HepG2 (cell line): ENCODE measurements around the gene FAM216A. TPM values are rescaled to one million over a fixed set of nuclear protein-coding genes. Genes with fewer than 3 reads are reported as not detected.

ENCODE experiments used
- ARNTL ChIP-seq: sonication (generic); formaldehyde crosslinking; IDR thresholded peaks from 2 replicates; pipeline ENCODE4 v1.4.0; 2020; ENCODE audit warnings: mild to moderate bottlenecking, missing genetic modification reagents
- CBX1 ChIP-seq: IDR thresholded peaks from one replicate; pipeline ENCODE4 v1.6.1; 2016; ENCODE audit warnings: antibody characterized with exemption, low read depth
- EZH2 ChIP-seq: conservative IDR thresholded peaks from 2 replicates; pipeline ENCODE4 v1.6.1; 2012; ENCODE audit warnings: mild to moderate bottlenecking, low read depth, low read length, moderate library complexity
- HIVEP1 ChIP-seq: sonication (generic); formaldehyde crosslinking; IDR thresholded peaks from 2 replicates; pipeline ENCODE4 v1.4.0; 2020; ENCODE audit warnings: mild to moderate bottlenecking, missing genetic modification reagents
- KAT8 ChIP-seq: IDR thresholded peaks from 2 replicates; pipeline ENCODE4 v1.6.1; 2016; ENCODE audit warnings: missing genetic modification reagents, missing compliant biosample characterization
- NFATC3 ChIP-seq: sonication (generic); formaldehyde crosslinking; IDR thresholded peaks from 2 replicates; pipeline ENCODE4 v1.5.1; 2020; ENCODE audit warnings: mild to moderate bottlenecking, missing genetic modification reagents
- PPARG ChIP-seq: conservative IDR thresholded peaks from 2 replicates; pipeline ENCODE4 v1.6.1; 2016; ENCODE audit warnings: missing biosample characterization, missing genetic modification reagents
- YEATS2 ChIP-seq: sonication (generic); formaldehyde crosslinking; IDR thresholded peaks from 2 replicates; pipeline ENCODE4 v1.4.0; 2020; ENCODE audit warnings: missing genetic modification reagents, borderline replicate concordance
- YEATS4 ChIP-seq: sonication (generic); formaldehyde crosslinking; IDR thresholded peaks from 2 replicates; pipeline ENCODE4 v1.4.0; 2020; ENCODE audit warnings: missing genetic modification reagents, borderline replicate concordance
- ZBTB7A ChIP-seq: sonication (generic); formaldehyde crosslinking; IDR thresholded peaks from 2 replicates; pipeline ENCODE4 v1.8.0; 2022; ENCODE audit warnings: mild to moderate bottlenecking, missing genetic modification reagents
- ZNF20 ChIP-seq: sonication (generic); formaldehyde crosslinking; IDR thresholded peaks from 2 replicates; pipeline ENCODE4 v1.4.0; 2020; ENCODE audit warnings: mild to moderate bottlenecking, moderate library complexity, missing genetic modification reagents
- ZNF816 ChIP-seq: sonication (generic); formaldehyde crosslinking; IDR thresholded peaks from 2 replicates; pipeline ENCODE4 v1.8.0; 2022; ENCODE audit warnings: missing genetic modification reagents, mild to moderate bottlenecking, borderline replicate concordance
- polyA plus RNA-seq, 8 experiments: library from polyadenylated mRNA; depleted of rRNA in 3 of 8; stranded (reverse) in 7 of 8; unstranded in 1 of 8; fragments of >200 nt; fragmentation: Illumina TruSeq in 4 of 8; extraction: Trizol in 4 of 8; gene quantifications; 2 replicates each; pipeline versions ENCODE4 v1.2.1 to v1.2.3, GENCODE V29; 2011 to 2016; ENCODE audit warnings: low read depth in 4 of 8, missing spikeins in 1 of 8, mixed read lengths in 1 of 8; ENCODE audit not compliant: insufficient read depth in 1 of 8
- total RNA-seq, 5 experiments: library from RNA; depleted of rRNA; stranded (reverse); fragments of >200 nt; fragmentation: Illumina TruSeq; extraction: Trizol; gene quantifications; 2 replicates each; pipeline ENCODE4 v1.2.3, GENCODE V29; 2016; ENCODE audit warnings: low read depth in 1 of 5
- TF ChIP-seq, protein P1 (sequence below): IDR thresholded peaks from 2 replicates; pipeline ENCODE4 v1.6.1; 2016; ENCODE audit warnings: missing compliant biosample characterization, missing genetic modification reagents, borderline replicate concordance
- TF ChIP-seq, protein P2 (sequence below): sonication (generic); formaldehyde crosslinking; IDR thresholded peaks from 2 replicates; pipeline ENCODE4 v1.8.1; 2023; ENCODE audit warnings: mild to moderate bottlenecking, missing genetic modification reagents
- TF ChIP-seq, protein P3 (sequence below): sonication (generic); formaldehyde crosslinking; IDR thresholded peaks from 2 replicates; pipeline ENCODE4 v1.4.0; 2020; ENCODE audit warnings: mild to moderate bottlenecking, low read depth, missing genetic modification reagents
- TF ChIP-seq, protein P4 (sequence below): sonication (generic); formaldehyde crosslinking; IDR thresholded peaks from 2 replicates; pipeline ENCODE4 v1.4.0; 2020; ENCODE audit warnings: missing genetic modification reagents
- TF ChIP-seq, protein P5 (sequence below): sonication (generic); formaldehyde crosslinking; IDR thresholded peaks from 2 replicates; pipeline ENCODE4 v1.4.0; 2020; ENCODE audit warnings: missing genetic modification reagents
- TF ChIP-seq, protein P6 (sequence below): sonication (generic); formaldehyde crosslinking; IDR thresholded peaks from 2 replicates; pipeline ENCODE4 v1.8.0; 2022; ENCODE audit warnings: missing genetic modification reagents, mild to moderate bottlenecking, inconsistent platforms, borderline replicate concordance

Gene FAM216A
- total and polyA plus RNA-seq, 2 of the 13 experiments (the other 11 are each of a cell fraction or from before 2014, with no cell fraction given), result 20.3 to 31.2 TPM

DNA sequence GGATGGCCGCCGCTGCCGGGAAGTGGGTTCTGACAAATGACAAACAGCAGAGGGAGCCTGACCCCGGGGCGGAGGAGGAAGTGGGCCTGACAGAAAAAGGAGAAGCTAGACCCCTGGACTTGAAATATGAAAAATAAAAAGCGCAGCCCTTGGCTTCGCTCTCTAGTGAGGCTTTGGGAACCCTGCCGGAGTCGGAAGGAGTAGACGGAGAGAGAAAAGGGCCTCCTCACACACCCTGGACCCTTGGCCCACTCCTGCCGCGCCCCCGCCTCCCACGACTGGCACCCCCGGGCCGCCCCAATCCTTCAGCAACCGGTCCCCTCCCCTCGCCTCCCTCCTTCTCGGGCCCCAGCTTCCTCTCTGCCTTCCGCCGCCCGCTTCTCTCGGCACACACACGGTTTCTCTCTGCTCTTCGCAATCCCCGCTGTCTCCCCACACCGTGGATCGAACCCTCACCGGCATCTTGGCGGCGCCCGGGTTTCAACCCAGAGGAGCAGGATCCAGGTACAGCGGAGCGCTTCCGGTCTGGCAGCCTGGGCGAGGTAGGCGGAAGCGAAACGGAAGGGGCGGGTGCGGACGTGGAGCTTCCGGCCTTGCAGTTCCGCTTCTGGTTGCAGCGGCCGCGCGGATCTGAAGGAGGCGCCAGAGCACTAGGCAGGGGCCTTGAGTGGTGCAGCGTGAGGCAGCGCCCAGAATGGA, 18.7 kb upstream of the FAM216A start, which contains the start of gene ARPC3 (continued):
- TF ChIP-seq, protein P1, sequence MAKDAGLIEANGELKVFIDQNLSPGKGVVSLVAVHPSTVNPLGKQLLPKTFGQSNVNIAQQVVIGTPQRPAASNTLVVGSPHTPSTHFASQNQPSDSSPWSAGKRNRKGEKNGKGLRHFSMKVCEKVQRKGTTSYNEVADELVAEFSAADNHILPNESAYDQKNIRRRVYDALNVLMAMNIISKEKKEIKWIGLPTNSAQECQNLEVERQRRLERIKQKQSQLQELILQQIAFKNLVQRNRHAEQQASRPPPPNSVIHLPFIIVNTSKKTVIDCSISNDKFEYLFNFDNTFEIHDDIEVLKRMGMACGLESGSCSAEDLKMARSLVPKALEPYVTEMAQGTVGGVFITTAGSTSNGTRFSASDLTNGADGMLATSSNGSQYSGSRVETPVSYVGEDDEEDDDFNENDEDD (CRISPR knock-in tag), result peak; percentile 61; the same call in 1 of the 2 replicates
- TF ChIP-seq KAT8 (CRISPR knock-in tag) (peak; percentile 96), NFATC3 (CRISPR knock-in tag) (peak; percentile 91; the same call in 1 of the 2 replicates), ZNF816 (CRISPR knock-in tag) (peak; percentile 45), YEATS4 (peak; percentile 84), ZBTB7A (CRISPR knock-in tag) (no peak), HIVEP1 (peak; percentile 73), CBX1 (no peak), ARNTL (CRISPR knock-in tag) (0 out of 2 replicates have a peak, but pooled peaks have one; percentile 25), ZNF20 (CRISPR knock-in tag) (peak; percentile 65; the same call in 1 of the 2 replicates), EZH2 (no peak), PPARG (0 out of 2 replicates have a peak, but pooled peaks have one; percentile 26), YEATS2 (CRISPR knock-in tag) (peak; percentile 82; the same call in 1 of the 2 replicates)
- TF ChIP-seq, protein P2, sequence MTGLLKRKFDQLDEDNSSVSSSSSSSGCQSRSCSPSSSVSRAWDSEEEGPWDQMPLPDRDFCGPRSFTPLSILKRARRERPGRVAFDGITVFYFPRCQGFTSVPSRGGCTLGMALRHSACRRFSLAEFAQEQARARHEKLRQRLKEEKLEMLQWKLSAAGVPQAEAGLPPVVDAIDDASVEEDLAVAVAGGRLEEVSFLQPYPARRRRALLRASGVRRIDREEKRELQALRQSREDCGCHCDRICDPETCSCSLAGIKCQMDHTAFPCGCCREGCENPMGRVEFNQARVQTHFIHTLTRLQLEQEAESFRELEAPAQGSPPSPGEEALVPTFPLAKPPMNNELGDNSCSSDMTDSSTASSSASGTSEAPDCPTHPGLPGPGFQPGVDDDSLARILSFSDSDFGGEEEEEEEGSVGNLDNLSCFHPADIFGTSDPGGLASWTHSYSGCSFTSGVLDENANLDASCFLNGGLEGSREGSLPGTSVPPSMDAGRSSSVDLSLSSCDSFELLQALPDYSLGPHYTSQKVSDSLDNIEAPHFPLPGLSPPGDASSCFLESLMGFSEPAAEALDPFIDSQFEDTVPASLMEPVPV, result peak; percentile 68; the same call in 1 of the 2 replicates
- TF ChIP-seq, protein P3, sequence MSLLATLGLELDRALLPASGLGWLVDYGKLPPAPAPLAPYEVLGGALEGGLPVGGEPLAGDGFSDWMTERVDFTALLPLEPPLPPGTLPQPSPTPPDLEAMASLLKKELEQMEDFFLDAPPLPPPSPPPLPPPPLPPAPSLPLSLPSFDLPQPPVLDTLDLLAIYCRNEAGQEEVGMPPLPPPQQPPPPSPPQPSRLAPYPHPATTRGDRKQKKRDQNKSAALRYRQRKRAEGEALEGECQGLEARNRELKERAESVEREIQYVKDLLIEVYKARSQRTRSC (CRISPR knock-in tag), result no peak
- TF ChIP-seq, protein P4, sequence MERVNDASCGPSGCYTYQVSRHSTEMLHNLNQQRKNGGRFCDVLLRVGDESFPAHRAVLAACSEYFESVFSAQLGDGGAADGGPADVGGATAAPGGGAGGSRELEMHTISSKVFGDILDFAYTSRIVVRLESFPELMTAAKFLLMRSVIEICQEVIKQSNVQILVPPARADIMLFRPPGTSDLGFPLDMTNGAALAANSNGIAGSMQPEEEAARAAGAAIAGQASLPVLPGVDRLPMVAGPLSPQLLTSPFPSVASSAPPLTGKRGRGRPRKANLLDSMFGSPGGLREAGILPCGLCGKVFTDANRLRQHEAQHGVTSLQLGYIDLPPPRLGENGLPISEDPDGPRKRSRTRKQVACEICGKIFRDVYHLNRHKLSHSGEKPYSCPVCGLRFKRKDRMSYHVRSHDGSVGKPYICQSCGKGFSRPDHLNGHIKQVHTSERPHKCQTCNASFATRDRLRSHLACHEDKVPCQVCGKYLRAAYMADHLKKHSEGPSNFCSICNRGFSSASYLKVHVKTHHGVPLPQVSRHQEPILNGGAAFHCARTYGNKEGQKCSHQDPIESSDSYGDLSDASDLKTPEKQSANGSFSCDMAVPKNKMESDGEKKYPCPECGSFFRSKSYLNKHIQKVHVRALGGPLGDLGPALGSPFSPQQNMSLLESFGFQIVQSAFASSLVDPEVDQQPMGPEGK, result peak; percentile 70
- TF ChIP-seq, protein P5, sequence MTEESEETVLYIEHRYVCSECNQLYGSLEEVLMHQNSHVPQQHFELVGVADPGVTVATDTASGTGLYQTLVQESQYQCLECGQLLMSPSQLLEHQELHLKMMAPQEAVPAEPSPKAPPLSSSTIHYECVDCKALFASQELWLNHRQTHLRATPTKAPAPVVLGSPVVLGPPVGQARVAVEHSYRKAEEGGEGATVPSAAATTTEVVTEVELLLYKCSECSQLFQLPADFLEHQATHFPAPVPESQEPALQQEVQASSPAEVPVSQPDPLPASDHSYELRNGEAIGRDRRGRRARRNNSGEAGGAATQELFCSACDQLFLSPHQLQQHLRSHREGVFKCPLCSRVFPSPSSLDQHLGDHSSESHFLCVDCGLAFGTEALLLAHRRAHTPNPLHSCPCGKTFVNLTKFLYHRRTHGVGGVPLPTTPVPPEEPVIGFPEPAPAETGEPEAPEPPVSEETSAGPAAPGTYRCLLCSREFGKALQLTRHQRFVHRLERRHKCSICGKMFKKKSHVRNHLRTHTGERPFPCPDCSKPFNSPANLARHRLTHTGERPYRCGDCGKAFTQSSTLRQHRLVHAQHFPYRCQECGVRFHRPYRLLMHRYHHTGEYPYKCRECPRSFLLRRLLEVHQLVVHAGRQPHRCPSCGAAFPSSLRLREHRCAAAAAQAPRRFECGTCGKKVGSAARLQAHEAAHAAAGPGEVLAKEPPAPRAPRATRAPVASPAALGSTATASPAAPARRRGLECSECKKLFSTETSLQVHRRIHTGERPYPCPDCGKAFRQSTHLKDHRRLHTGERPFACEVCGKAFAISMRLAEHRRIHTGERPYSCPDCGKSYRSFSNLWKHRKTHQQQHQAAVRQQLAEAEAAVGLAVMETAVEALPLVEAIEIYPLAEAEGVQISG (CRISPR knock-in tag), result peak; percentile 89
- TF ChIP-seq, protein P6, sequence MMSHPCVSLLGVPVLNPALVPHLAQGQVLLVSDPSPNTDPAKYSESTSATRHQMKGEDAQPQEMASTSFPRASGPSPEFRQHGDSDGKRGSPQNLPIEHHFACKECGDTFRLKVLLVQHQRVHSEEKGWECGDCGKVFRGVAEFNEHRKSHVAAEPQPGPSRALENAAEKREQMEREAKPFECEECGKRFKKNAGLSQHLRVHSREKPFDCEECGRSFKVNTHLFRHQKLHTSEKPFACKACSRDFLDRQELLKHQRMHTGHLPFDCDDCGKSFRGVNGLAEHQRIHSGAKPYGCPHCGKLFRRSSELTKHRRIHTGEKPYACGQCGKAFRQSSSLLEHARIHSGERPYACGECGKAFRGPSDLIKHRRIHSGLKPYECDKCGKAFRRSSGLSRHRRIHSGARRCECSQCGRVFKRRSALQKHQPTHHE (CRISPR knock-in tag), result peak; percentile 74; the same call in 1 of the 2 replicates
